Skin of body (tissue), 2 donors: ENCODE results near the gene VEGFA. TPM values are rescaled to one million over a fixed set of nuclear protein-coding genes. Genes with fewer than 3 reads are reported as not detected.

Experiments
- small RNA-seq: library from RNA; depleted of rRNA; stranded (forward); fragments of <200 nt; gene quantifications from one replicate; pipeline ENCODE3, GENCODE V24; 2014; ENCODE audit warnings: low replicate concordance
- total RNA-seq: library from RNA; depleted of rRNA; stranded (reverse); fragments of >200 nt; gene quantifications from one replicate; pipeline ENCODE4 v1.2.3, GENCODE V29; 2014

Gene VEGFA
- total RNA-seq, 1 donor from 2014 or later: 141 TPM

Small RNA genes lying within 50 kb of the gene (small RNA-seq; reads per million reads assigned to genes)
- gene AL136131.3: not detected

Other genes with a start within 250 kb of the VEGFA start
- 25.1 TPM for gene XPO5, start 194.2 kb upstream of the VEGFA start, total RNA-seq
- 9.8 TPM for gene POLH, start 194.0 kb upstream of the VEGFA start, total RNA-seq
- gene GTPBP2, start 140.9 kb upstream of the VEGFA start, total RNA-seq: 34.8 TPM
- gene MAD2L1BP, start 134.4 kb upstream of the VEGFA start, total RNA-seq: 14.1 TPM
- 0.30 TPM for gene RSPH9, start 125.2 kb upstream of the VEGFA start, total RNA-seq
- 29.5 TPM for gene MRPS18A, start 82.4 kb upstream of the VEGFA start, total RNA-seq